Measurements from ENCODE around the gene LRRC4C. TPM values are rescaled to one million over a fixed set of nuclear protein-coding genes. Genes with fewer than 3 reads are reported as not detected.

Gene LRRC4C
- total RNA-seq, 2 donors from 2014 or later, result 0.84 to 0.95 TPM

DNA sequence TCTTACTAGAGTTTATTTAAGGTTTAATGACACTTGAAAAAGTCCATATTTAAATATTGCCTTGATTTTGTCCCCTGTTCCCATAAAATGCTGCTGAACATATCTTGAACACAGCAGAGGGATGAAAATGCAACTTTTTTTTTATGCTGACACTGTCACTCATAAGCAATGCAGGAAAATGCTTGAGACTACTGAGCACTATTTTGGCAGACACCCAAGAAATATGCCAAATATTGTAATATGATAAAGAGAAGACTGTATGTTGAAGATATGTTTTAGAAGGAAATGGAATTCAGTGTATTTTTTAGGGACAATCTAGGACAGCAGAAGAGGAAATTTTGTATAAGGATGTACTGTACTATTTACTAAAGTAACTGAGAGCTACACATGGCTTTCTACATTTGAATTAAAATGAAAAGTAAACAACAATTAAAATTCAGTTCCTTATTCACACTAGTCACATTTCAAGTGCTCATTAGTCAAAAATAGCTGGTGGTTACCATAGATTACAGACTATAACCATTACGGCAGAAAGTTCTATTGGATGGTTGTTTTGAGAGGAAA lies 58.6 kb downstream of the LRRC4C start:
- Mint-ChIP-seq H3K27ac (no peak overlapping the region), H3K27me3 (ENCODE audit: insufficient read depth) (no peaks in the 10 kb centered on the region), H3K4me3 (no peak overlapping the region), H3K4me1 (peaks cover 8% of the 10 kb centered on the region), H3K36me3 (ENCODE audit: low read depth) (no peaks in the 10 kb centered on the region), H3K9me3 (no peaks in the 10 kb centered on the region)
- H3K27me3 ChIP-seq (ENCODE audit: control insufficient read depth, insufficient read depth, low read length, poor library complexity, severe bottlenecking), result no peaks in the 10 kb centered on the region
- H3K9ac ChIP-seq (ENCODE audit: extremely low read depth, low read length, poor library complexity, severe bottlenecking), result no peak overlapping the region
- WGBS, 2 experiments (ENCODE audit: insufficient coverage in 1 of 2, insufficient read length in 1 of 2), result 100% methylated on average over 1 of the region's 1 CpG; no CpG with 5 or more reads in 1 of the 2 experiments
- no peaks in the 10 kb centered on the region for H3K9me3 ChIP-seq (ENCODE audit: control insufficient read depth, low read length)
- no peak for TF ChIP-seq CTCF (conservative IDR thresholded peaks at IDR 0.05)
- no peak for DNase-seq
- H3K27ac ChIP-seq (ENCODE audit: low read depth, low read length), result no peak overlapping the region
- H3K36me3 ChIP-seq (ENCODE audit: control insufficient read depth, insufficient read depth, low read length), result no peaks in the 10 kb centered on the region
- no peak overlapping the region for H3K4me3 ChIP-seq (ENCODE audit: low read length)
- no peaks in the 10 kb centered on the region for H3K4me1 ChIP-seq (ENCODE audit: control insufficient read depth, insufficient read depth, low read length)

- Histone ChIP-seq H3K27me3 (ENCODE audit: control insufficient read depth, insufficient read depth, low read length, poor library complexity, severe bottlenecking) (no peaks in the 10 kb centered on the region), H3K36me3 (ENCODE audit: control insufficient read depth, insufficient read depth, low read length) (no peaks in the 10 kb centered on the region), H3K4me3 (ENCODE audit: low read length) (no peak overlapping the region), H3K4me1 (ENCODE audit: control insufficient read depth, insufficient read depth, low read length) (no peaks in the 10 kb centered on the region), H3K9ac (ENCODE audit: extremely low read depth, low read length, poor library complexity, severe bottlenecking) (no peak overlapping the region), H3K9me3 (ENCODE audit: control insufficient read depth, low read length) (no peaks in the 10 kb centered on the region), H3K27ac (ENCODE audit: low read depth, low read length) (no peak overlapping the region)
- DNase-seq, result no peak
- TF ChIP-seq CTCF (conservative IDR thresholded peaks at IDR 0.05), result no peak
- Mint-ChIP-seq H3K36me3 (ENCODE audit: low read depth) (no peaks in the 10 kb centered on the region), H3K4me3 (no peak overlapping the region), H3K4me1 (peaks cover 8% of the 10 kb centered on the region), H3K27ac (no peak overlapping the region), H3K9me3 (no peaks in the 10 kb centered on the region), H3K27me3 (ENCODE audit: insufficient read depth) (no peaks in the 10 kb centered on the region)
- WGBS, 2 experiments (ENCODE audit: insufficient coverage in 1 of 2, insufficient read length in 1 of 2), result 44 to 68% methylated on average over 2 to 4 of the region's 4 CpGs
Measured at GRCh38 chr11:41400124-41400523, 59.3 kb downstream of the LRRC4C start.

- no peak overlapping the region for H3K4me3 ChIP-seq (ENCODE audit: low read length)
- 62 to 95% methylated on average over 2 of the region's 2 CpGs for WGBS, 2 experiments (ENCODE audit: insufficient coverage in 1 of 2, insufficient read length in 1 of 2)
- H3K9ac ChIP-seq (ENCODE audit: extremely low read depth, low read length, poor library complexity, severe bottlenecking), result no peak overlapping the region
- Mint-ChIP-seq H3K36me3 (ENCODE audit: low read depth) (no peaks in the 10 kb centered on the region), H3K4me1 (peaks cover 16% of the 10 kb centered on the region), H3K27ac (no peak overlapping the region), H3K9me3 (no peaks in the 10 kb centered on the region), H3K27me3 (ENCODE audit: insufficient read depth) (no peaks in the 10 kb centered on the region), H3K4me3 (no peak overlapping the region)
- TF ChIP-seq CTCF (conservative IDR thresholded peaks at IDR 0.05), result no peak
- no peak for DNase-seq
- H3K27me3 ChIP-seq (ENCODE audit: control insufficient read depth, insufficient read depth, low read length, poor library complexity, severe bottlenecking), result no peaks in the 10 kb centered on the region
- H3K36me3 ChIP-seq (ENCODE audit: control insufficient read depth, insufficient read depth, low read length), result no peaks in the 10 kb centered on the region
- no peaks in the 10 kb centered on the region for H3K9me3 ChIP-seq (ENCODE audit: control insufficient read depth, low read length)
- H3K27ac ChIP-seq (ENCODE audit: low read depth, low read length), result no peak overlapping the region
- H3K4me1 ChIP-seq (ENCODE audit: control insufficient read depth, insufficient read depth, low read length), result no peaks in the 10 kb centered on the region
Measured at GRCh38 chr11:41399323-41399722, 60.1 kb downstream of the LRRC4C start.

All from endodermal cell (in vitro differentiated cells).